Diencephalon (tissue), 1 donor: ENCODE results near the gene OR10A7. TPM values are rescaled to one million over a fixed set of nuclear protein-coding genes. Genes with fewer than 3 reads are reported as not detected.

Source experiments
- total RNA-seq: library from RNA; depleted of rRNA; stranded (reverse); fragments of >200 nt; gene quantifications from one replicate; pipeline ENCODE4 v1.2.3, GENCODE V29; 2014

OR10A7 gene
- total RNA-seq = not detected

GRCh38 chr12:55220725-55221124, at the start of gene OR10A7:
Gene OR10A7, plus strand, starts transcription at chr12:55221025. Its CDS starts 0 bp downstream, at chr12:55221025.

DNA sequence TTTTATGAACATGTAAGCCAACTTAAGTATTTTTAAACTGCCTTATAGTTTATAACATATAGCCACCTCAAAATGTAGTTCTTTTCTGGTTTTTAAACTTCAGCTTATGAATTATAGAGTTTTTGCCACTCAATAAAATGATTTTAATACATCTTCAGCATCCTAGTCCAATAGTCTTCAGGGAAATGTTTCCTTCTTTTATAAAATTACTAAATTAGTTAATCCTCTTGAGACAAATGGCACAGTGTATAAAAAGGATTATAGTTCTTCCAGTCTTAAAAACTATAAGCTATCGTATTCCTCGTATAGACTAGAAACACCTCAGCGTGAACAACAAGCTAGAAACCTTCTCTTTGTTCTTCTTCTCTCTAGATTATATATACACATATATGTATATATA, 23.5 kb downstream of the OR10A7 start, which contains the start of gene OR6C74:
Gene OR6C74 (plus strand): TSS at position 301 of the 400 bp plus-strand sequence. CDS start 2,679 bp downstream, outside the sequence.

Other genes starting within 250 kb of the OR10A7 start
- not detected for gene TESPA1, start 236.3 kb upstream of the OR10A7 start, total RNA-seq
- gene NEUROD4, start 201.1 kb upstream of the OR10A7 start, total RNA-seq = 0.23 TPM
- gene OR9K2, start 94.6 kb upstream of the OR10A7 start, total RNA-seq = not detected
- not detected for gene OR6C74, start 23.6 kb downstream of the OR10A7 start, total RNA-seq
- not detected for gene OR6C6, start 75.5 kb downstream of the OR10A7 start, total RNA-seq
- gene OR6C1, start 93.3 kb downstream of the OR10A7 start, total RNA-seq = not detected
- gene OR6C3, start 109.7 kb downstream of the OR10A7 start, total RNA-seq = not detected
- gene OR6C75, start 141.9 kb downstream of the OR10A7 start, total RNA-seq = not detected
- gene OR6C65, start 179.5 kb downstream of the OR10A7 start, total RNA-seq = not detected
- not detected for gene OR6C76, start 205.2 kb downstream of the OR10A7 start, total RNA-seq
- gene OR6C2, start 223.1 kb downstream of the OR10A7 start, total RNA-seq = not detected
- gene OR6C70, start 249.1 kb downstream of the OR10A7 start, total RNA-seq = not detected